Pancreas (tissue), 10 donors: ENCODE measurements around the gene GBGT1. TPM values are rescaled to one million over a fixed set of nuclear protein-coding genes. Genes with fewer than 3 reads are reported as not detected.

ENCODE experiments used
- ATAC-seq, 4 donors: fragments of 200-7000 bp; cut with Tn5 transposase; one replicate each; pipeline versions ENCODE4 v1.8.0 to v1.9.1; 2020; ENCODE audit warnings: mild to moderate bottlenecking in 4 of 4, moderate library complexity in 4 of 4
- DNase-seq, 6 donors: peaks; one replicate each; pipeline ENCODE4 v3.0.0-alpha.2; 2020
- FAIRE-seq: peaks from 2 replicates; lab custom pipeline; 2012; peaks lifted over from hg19 to GRCh38; lab: Jason Lieb, UNC
- H3K27ac ChIP-seq, 4 donors: fragments of 200-600 bp; sonication (generic); 1 replicate in 3 of 4; 2 replicates in 1 of 4; pipeline versions ENCODE4 v1.5.0 to v1.8.0; 2020
- H3K27me3 ChIP-seq, 4 donors: fragments of 200-600 bp; one replicate each; pipeline ENCODE4 v1.8.0; 2021
- H3K36me3 ChIP-seq, 3 donors: fragments of 200-600 bp; sonication (generic) in 1 of 3; one replicate each; pipeline versions ENCODE4 v1.5.0 to v1.8.0; 2020 to 2021
- H3K4me1 ChIP-seq, 3 donors: fragments of 200-600 bp; one replicate each; pipeline ENCODE4 v1.8.0; 2021
- H3K4me3 ChIP-seq, 4 donors: fragments of 200-600 bp; sonication (generic) in 2 of 4; one replicate each; pipeline versions ENCODE4 v1.5.0 to v1.8.0; 2020 to 2021
- H3K9me3 ChIP-seq, 4 donors: fragments of 200-600 bp; one replicate each; pipeline ENCODE4 v1.8.0; 2021
- WGBS, 2 donors: extraction: QIAGEN DNeasy Blood & Tissue Kit; methylation state at CpG; one replicate each; pipeline ENCODE4 v1.1.7; 2013; 5-methylcytosine and 5-hydroxymethylcytosine counted together
- intact Hi-C, 3 donors: fragments of 100-400 bp; cut with DNase I; formaldehyde crosslinking; loops; one replicate each; pipeline versions ENCODE4 v1.11.1 to v1.14.2; 2022
- polyA plus RNA-seq, 2 donors: library from polyadenylated mRNA; stranded (reverse); fragments of 200-250 nt; gene quantifications; one replicate each; pipeline ENCODE4 v1.2.3, GENCODE V29; 2013
- total RNA-seq, 6 donors: library from RNA; stranded (reverse); fragmentation: NEBNext Ultra II Directional in 4 of 6; extraction: Animal tissue kit (Norgen Biotek cat#: 25700) in 4 of 6; gene quantifications; one replicate each; pipeline versions ENCODE4 v1.2.1 to v1.2.4, GENCODE V29; 2021 to 2023
- TF ChIP-seq, protein P1 (sequence below), 4 donors: fragments of 200-600 bp; sonication (generic) in 3 of 4; IDR thresholded peaks; one replicate each; pipeline versions ENCODE4 v1.5.0 to v1.8.0; 2021; ENCODE audit warnings: antibody characterized with exemption in 4 of 4
- donor health status: healthy with polysubstance abuse.
- donor health status: DM: no; HTN: no; CAD: no; lungs with moderate emphysema.
- donor health status: DM: no; HTN: no; CAD: no.
- donor health status: control.
- donor health status: control.
- donor health status: Bipolar disorder and iron deficiency.
- donor health status: DM: yes; HTN: yes; CAD: no.
- donor health status: DM: no; HTN: no; CAD: no.
- donor health status: DM: no; HTN: no; CAD: no.
- donor health status: DM: yes; HTN: yes; CAD: no.

The GBGT1 gene
- total and polyA plus RNA-seq, 8 donors, result 1.5 to 11.9 (median 4.0) TPM

DNA sequence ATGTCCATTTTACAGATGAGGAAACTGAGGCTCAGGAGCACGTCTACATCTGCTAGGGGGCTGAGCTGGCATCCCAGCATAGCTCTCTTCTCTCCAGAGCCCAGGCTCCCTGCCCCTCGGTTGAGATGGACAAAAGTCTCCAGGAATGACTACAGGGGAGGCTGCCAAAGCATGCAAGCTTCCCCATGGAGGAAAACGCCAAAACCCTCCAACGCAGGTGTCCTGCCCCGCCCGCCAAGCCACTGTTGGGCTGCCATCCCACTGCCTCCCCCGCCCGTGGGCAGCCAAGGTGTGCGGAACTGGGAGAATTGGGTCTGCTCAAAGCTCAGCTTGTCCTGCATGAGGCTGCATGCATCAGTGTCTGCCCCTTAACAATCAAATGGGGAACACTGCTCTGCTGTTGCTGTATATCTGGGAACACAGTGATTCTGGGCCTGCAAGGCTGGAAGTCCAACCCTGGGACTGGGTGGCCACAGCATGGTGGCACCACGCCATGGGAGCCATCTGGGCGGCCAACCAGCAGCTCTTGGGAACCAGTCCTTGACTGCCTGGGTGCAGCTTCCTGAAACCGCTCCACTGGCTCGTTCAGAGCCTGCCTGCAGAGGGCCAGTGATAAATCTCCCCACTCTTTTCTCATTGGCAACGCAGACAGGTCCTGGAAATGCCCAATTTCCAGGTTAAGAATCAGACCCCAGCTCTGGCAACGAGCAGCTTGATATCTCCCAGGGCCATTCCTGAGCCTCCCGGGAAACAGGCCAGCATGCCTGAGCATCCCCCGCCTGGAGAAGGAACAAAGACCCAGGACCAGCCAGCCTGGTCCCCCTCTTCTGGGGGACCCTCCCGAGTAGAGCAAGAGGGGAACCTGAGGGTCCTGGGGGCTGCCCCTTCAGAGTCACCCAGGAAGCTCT lies 46.2 kb downstream of the GBGT1 start:
- no peaks in the 10 kb centered on the region for H3K27me3 ChIP-seq
- DNase-seq (peak in 5 of 6 donors; percentile 81 to 94 (median 87)), ATAC-seq (peak; percentile 22 to 40 (median 24)), FAIRE-seq (no peak)
- H3K9me3 ChIP-seq, result no peaks in the 10 kb centered on the region
- intact Hi-C loops, result no loop called here
- peak overlapping the region; percentile 6 to 70 (median 12) for H3K27ac ChIP-seq
- H3K4me1 ChIP-seq, result peaks cover 26 to 57% (median 46%) of the 10 kb centered on the region in 3 donors
- WGBS, 2 donors, result 52 to 54% methylated on average over 18 of the region's 18 CpGs
- TF ChIP-seq, protein P1, sequence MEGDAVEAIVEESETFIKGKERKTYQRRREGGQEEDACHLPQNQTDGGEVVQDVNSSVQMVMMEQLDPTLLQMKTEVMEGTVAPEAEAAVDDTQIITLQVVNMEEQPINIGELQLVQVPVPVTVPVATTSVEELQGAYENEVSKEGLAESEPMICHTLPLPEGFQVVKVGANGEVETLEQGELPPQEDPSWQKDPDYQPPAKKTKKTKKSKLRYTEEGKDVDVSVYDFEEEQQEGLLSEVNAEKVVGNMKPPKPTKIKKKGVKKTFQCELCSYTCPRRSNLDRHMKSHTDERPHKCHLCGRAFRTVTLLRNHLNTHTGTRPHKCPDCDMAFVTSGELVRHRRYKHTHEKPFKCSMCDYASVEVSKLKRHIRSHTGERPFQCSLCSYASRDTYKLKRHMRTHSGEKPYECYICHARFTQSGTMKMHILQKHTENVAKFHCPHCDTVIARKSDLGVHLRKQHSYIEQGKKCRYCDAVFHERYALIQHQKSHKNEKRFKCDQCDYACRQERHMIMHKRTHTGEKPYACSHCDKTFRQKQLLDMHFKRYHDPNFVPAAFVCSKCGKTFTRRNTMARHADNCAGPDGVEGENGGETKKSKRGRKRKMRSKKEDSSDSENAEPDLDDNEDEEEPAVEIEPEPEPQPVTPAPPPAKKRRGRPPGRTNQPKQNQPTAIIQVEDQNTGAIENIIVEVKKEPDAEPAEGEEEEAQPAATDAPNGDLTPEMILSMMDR (IDR thresholded peaks at IDR 0.05), result no peak
- no peak overlapping the region for H3K4me3 ChIP-seq
- no peaks in the 10 kb centered on the region for H3K36me3 ChIP-seq

DNA sequence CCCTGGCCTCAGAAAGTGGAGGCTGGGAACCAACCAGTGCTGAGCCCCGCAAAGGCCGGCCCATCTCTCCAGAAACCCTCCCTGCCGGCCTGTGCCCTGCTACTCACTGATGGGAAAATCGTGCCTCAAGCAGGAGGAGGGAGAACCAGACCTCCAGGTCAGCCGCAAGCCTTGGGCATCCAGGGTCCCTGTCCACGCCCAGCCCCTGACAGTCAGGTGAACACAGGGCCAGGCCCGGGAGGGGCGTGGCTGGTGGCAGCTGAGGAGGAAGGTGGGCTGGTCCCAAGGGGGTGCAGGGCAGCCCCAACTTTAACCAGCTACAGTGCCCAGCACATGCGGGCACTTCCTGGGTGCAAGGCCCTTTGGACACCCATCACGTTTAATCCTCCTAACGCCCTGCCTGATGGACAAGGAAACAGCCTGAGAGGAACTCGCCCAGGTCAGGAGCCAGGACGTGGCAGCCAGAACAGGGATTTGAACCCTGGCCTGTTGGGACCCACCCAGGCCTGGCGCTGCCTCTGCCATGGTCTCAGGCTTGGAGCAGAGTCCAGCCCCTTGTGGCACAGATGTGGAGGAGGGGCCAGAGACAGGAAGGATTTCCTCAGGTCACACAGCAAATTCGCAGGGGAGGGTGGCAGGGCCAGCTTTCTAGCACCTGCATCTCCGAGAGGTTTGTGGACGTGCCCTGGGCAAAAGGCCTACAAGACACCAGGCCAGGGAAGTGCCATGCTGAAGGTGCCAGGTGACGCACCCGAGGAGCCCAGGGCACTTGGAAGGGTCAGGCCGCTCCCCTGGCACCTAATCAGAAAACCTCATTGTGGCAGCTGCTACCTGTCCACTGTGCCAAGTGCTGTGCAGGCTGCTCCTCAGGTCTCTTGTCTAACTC lies 47.1 kb downstream of the GBGT1 start:
- Histone ChIP-seq H3K27me3 (no peaks in the 10 kb centered on the region), H3K9me3 (no peaks in the 10 kb centered on the region), H3K27ac (no peak overlapping the region), H3K36me3 (no peaks in the 10 kb centered on the region), H3K4me3 (no peak overlapping the region), H3K4me1 (peaks cover 26 to 57% (median 46%) of the 10 kb centered on the region in 3 donors)
- no peak for FAIRE-seq
- peak in 5 of 6 donors; percentile 20 to 73 (median 52) for DNase-seq
- TF ChIP-seq, protein P1 (IDR thresholded peaks at IDR 0.05), result no peak
- 83 to 88% methylated on average over 20 of the region's 20 CpGs for WGBS, 2 donors
- ATAC-seq, result no peak
- intact Hi-C loops, result no loop called here

GRCh38 chr9:133115604-133116345 lies 47.9 kb downstream of the GBGT1 start:
- 89% methylated on average over 32 of the region's 32 CpGs for WGBS, 2 donors
- H3K27ac ChIP-seq, result peak overlapping the region in 1 of 4 donors; percentile 17
- no peak for ATAC-seq
- H3K9me3 ChIP-seq, result no peaks in the 10 kb centered on the region
- DNase-seq, result peak in 4 of 6 donors; percentile 15 to 78 (median 48)
- TF ChIP-seq, protein P1 (IDR thresholded peaks at IDR 0.05), result no peak
- FAIRE-seq, result no peak
- no peak overlapping the region for H3K4me3 ChIP-seq
- intact Hi-C loops, result no loop called here
- no peaks in the 10 kb centered on the region for H3K27me3 ChIP-seq
- no peaks in the 10 kb centered on the region for H3K36me3 ChIP-seq
- H3K4me1 ChIP-seq, result peaks cover 26 to 57% (median 46%) of the 10 kb centered on the region in 3 donors

DNA sequence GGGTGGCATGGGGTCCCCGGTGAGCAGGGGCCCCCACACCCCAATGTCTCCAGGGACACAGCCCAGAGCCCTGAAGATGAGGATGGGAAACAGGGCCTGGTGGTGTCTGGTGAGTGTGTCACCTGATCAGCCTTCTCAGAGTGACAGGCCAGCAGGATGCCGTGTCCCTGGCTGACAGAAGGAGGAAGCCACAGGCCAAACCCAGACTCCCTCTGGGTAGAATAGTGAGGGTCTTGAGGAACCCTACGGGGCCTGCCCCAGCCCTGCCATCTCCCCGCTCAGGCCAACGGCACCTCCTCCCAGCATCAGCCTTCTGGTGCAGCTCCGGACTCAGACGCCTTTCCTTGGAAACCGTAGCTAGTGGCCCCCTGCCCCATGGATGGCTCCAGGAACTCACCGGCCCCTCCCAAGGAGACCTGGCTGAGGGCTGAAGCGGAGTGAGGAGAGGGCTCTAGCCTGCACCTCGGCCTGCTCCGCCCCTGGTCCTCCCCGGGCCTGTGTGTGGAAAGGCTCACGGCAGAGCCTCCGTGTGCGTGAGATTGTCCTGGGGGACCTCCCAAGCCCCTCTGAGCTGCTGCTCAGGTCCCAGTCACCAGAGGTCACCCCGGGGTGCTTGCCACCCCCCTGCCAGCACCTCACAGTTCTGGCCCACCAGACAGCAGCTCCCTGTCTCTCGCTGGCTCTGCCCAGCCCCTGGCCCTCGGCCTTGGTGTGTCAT lies 48.7 kb downstream of the GBGT1 start:
- intact Hi-C loops, result no loop called here
- peaks cover 26 to 56% (median 46%) of the 10 kb centered on the region in 3 donors for H3K4me1 ChIP-seq
- H3K27ac ChIP-seq, result peak overlapping the region in 3 of 4 donors; percentile 42 to 58 (median 47)
- H3K9me3 ChIP-seq, result no peaks in the 10 kb centered on the region
- FAIRE-seq, result no peak
- no peaks in the 10 kb centered on the region for H3K27me3 ChIP-seq
- no peak overlapping the region for H3K4me3 ChIP-seq
- TF ChIP-seq, protein P1 (IDR thresholded peaks at IDR 0.05), result no peak
- peak in 4 of 6 donors; percentile 21 to 68 (median 42) for DNase-seq
- no peak for ATAC-seq
- peaks cover 0 to 5% (median 0%) of the 10 kb centered on the region in 3 donors for H3K36me3 ChIP-seq
- 87 to 91% methylated on average over 19 of the region's 19 CpGs for WGBS, 2 donors
